GM21367 (cell line): Measurements from ENCODE around the gene UBE2E2.

Source experiments
- ATAC-seq: cut with Tn5 transposase; IDR thresholded peaks from one replicate; pipeline ENCODE4 v1.9.1; 2021; ENCODE audit not compliant: unreplicated experiment

UBE2E2 gene

DNA sequence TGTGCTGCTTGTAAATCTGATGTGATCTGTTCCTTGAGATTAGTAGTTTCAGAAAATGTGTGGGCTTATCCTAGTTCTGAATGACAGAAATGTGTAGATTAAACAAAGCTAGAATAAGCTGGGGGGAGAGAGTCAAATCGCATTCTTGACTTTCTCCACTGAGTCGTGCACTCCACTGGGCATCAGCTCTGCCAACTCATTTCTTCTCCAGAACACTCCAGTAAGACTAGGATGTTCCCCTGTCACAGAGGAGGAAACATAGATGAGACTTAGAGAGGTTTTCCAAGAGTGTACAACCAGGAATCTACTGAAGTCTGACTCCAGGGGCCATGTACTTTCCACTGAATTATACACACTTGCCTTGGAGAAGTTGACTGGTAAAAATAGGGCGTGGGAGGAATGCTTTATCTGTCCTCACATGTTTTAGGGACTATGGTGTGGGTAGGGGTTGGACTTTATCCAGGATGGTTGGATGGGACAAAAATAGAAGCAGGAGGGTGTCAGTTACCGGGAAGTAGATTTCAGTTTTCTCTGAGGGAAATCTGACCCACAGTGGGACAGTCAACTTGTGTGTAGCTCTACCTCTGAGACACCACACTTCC is 298.2 kb downstream of the UBE2E2 start:
- ATAC-seq = no peak

- no peak for ATAC-seq
Observed at GRCh38 chr3:23508464-23508863, 305.3 kb downstream of the UBE2E2 start.

- no peak for ATAC-seq
Observed at GRCh38 chr3:23518441-23518840, 315.3 kb downstream of the UBE2E2 start.

DNA sequence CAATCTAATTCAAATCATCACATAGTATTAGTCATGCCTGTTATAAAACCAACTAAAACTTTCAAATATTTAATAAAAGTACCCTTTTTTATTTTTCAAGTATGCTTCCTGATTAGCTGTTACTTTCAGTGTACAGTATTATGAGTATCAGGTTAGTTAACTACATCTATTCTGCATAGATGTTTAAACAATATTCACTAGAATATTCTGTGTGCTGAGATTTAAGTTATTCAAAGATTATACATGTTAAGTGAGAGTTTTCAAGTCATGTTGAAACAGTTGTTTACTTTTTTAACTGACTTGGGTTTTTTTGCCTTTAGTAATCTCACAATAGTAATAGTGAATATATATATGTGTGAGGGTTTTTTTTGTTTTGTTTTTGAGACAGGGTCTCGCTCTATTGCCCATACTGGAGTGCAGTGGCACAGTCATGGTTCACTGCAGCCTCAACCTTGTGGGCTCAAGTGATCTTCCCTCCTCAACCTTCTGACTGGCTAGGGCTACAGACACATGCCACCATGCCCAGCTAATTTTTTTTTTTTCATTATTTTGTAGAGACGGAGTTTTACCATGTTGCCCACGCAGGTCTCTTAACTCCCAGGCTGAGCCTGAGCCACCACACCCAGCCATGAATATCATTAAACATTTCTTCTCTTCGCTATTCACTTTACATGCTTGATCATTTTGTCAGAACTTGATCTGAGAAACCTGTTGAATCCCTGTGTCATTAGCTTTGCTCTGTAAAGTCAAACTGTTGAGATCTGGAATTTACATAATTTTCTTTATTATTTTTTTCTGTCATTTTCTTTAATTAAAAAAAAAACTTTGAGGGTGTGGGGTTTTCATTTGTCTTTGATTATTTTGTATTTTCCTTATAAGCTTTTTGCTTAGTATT is 316.4 kb downstream of the UBE2E2 start:
- ATAC-seq = peak; percentile 60

- no peak for ATAC-seq
Observed at GRCh38 chr3:23527326-23527725, 324.2 kb downstream of the UBE2E2 start.

DNA sequence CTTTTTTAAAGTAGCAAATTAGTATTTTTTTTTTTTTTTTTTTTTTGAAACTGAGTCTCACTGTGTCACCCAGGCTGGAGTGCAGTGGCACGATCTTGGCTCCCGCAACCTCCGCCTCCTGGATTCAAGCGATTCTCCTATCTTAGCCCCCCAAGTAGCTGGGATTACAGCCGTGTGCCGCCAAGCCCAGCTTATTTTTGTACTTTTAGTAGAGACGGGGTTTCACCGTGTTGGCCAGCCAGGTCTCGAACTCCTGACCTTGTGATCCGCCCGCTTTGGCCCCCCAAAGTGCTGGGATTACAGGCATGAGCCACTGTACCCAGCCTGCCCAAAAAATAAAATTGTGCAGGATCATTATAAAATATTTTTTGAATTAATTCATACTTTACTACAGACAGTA is 330.5 kb downstream of the UBE2E2 start:
- ATAC-seq = no peak

DNA sequence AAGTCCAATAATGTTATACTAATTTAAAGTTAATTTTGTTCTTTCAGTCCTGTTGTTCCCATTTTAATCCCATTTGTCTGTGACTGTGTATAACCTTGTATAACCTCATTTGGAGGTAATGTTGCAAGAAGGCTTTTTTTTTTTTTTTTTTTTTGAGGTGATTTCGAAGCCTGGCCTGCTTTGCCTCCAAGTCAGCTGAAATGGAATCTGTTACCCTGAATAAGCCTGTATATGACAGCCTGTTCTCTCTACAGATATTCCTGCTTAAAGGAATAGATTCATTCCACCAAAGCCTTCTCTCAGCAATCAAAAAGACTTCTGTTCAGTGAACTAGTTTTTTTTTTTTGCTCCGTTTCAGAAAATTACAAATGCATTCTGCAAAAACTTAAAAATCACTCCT is 330.9 kb downstream of the UBE2E2 start:
- ATAC-seq = no peak

DNA sequence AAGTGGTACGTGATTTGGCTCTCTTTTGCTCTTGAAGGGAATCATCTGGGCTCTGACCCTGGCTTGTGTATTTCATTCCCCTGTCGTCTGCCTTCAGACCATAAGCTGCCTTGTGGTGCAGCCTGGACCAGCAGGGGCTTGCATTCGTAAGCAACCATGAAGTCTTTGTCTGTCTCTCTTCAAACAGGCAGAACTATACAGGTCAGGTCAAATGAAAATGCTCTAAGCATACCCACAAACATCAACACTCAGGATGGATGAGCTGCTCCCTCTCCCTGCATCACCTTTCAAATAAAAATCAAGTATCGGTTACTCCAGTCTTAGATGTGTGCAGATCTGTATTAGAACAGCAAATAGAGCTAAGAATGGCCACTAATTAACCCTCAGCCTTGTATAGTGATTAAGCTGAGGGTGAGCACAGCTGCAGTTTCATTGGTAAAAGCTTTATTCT is 334.0 kb downstream of the UBE2E2 start:
- no peak for ATAC-seq

GRCh38 chr3:23539185-23539584 is 336.1 kb downstream of the UBE2E2 start:
- ATAC-seq = no peak

DNA sequence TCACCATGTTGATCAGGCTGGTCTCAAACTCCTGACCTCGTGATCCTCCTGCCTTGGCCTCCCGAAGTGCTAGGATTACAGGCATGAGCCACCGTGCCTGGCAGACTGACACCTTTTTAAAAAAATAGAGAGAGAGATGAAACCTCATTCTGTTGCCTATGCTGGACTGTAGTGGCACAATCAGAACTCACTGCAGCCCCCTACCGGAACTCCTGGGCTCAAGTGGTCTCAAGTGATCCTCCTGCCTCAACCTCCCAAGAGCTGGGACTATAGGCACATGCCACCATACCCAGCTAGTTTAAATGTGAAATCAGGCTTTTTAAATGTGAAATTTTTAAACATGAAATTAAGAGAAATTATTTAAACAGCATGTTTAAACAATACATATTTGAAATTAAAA is 337.5 kb downstream of the UBE2E2 start:
- no peak for ATAC-seq

DNA sequence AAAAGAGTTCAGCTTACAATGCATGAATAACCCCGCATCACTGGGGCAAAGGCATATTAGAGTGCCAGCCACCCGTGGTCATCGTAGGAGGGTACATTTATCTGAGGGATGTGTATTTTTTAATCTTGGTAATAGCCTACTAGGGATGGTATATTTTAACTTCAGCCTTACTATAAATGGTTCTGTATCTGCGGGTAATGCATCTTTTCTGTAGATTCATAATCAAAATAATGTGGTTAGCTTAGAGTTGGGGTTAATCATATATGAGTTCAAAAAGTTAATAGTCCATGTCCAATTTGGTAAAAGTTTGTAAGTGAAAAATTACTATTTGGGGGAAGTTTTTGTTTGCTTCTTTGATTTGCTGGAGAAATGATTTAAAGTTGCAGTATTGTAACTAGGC is 339.0 kb downstream of the UBE2E2 start:
- no peak for ATAC-seq

DNA sequence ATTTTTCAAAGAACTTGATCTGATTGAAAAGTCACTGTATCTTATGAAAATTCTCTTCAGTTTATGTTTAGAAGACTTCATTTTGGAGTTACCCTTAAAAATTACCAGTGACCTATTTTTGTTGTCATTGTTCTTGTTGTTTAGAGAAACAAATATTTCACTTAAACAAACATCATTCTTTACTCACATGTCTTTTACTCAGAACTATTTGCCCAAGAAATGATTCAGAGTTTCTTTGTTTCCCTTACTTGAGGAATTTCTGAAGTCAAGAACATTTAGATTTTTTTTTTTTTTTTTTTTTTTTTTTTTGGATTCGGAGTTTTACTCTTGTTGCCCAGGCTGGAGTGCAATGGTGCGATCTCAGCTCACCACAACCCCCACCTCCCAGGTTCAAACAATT is 343.1 kb downstream of the UBE2E2 start:
- ATAC-seq = no peak

GRCh38 chr3:23547905-23548650 is 345.0 kb downstream of the UBE2E2 start:
- ATAC-seq = no peak

DNA sequence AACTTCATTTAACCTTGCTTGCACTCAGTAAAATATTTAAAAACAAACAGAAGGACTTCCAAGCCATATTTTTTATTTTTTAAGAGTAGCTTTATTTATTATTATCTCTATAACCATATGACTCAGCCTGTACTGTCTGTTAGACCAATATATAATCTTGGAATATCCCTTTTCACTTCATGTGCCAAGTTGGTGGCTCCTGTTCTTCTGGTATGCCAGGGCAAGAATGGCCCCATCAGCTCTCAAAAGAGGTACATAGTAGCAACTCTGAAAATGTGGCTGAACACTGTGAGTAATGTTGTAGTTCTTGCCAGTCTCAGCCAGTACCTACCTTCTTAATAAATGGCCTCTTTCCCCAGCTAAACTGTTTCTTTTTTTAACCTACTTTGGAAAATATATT is 345.6 kb downstream of the UBE2E2 start:
- ATAC-seq = no peak

GRCh38 chr3:23549148-23549910 is 346.2 kb downstream of the UBE2E2 start:
- ATAC-seq = no peak

DNA sequence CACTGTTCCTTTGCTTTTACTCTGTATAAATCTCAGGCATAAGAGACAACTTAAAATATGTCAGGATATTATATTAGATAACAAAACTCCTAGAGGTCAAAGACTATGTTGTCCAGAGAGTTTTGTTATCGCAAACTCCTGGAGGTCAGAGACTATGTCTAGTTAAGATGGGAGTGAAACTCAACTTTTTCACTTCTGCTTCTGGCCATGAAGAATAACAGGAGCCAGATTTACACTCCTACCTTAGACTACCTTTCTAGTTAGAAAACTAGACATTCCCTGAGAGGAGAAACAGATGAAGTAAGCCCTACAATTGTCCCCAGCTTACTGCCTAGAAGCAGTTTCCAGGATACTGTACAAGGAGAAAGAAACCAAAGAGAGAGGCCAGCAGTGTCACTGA is 347.3 kb downstream of the UBE2E2 start:
- peak; percentile 83 for ATAC-seq

DNA sequence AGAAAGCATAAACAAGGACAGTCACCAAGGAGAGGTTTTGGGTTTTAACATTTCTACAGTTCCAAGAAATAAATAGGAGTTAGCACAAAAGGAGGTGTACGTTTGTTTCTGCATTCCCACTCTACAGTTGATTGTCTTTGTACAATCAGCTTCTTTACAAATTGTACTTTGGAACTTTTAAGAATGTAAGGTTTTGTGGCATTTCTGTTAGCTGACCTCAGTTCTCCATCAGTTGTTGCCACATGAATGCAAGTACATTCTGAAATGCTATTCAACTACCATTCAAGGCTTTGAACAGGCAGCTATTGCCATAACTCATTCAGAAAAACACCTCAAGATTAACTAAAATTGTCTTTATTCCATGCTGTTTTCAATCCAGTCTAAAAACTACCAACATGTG is 349.4 kb downstream of the UBE2E2 start:
- ATAC-seq = no peak

DNA sequence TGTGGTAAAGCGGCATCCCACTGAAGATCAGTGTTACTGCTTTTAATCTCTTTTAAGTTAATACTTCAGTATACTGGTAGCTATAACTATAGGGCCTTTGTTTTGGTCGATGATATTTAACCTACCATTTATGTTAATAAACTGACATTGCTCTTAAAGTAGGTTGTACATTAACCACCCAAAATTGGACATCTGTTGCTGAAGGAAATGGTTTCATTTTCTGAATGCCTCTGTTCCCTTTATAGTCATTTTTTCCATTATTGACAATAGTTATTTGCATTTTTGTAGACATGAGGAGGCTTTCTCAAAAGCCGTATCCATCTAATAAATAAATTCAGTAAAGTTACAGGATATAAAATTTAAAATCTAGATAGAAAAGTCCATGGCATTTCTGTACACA is 350.2 kb downstream of the UBE2E2 start:
- no peak for ATAC-seq

- ATAC-seq = no peak
Observed at GRCh38 chr3:23565041-23565775, 362.1 kb downstream of the UBE2E2 start.

DNA sequence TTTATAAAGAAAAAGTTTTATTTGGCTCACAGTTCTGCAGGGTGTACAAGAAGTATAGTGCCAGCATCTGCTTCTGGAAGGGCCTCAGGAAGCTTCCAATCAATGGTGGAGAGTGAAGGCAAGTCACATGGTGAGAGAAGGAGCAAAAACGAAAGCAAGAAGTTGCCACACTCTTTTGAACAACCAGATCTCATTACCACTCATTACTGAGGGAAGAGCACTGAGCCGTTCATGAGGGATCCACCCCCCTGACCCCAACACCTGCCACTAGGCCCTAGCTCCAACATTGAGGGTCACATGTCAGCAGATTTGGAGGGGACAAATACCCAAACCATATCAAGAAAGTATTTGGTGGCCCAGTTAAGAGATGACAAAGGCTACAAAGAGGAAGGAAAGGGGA is 363.4 kb downstream of the UBE2E2 start:
- ATAC-seq = no peak
